SK-N-SH (cell line): ENCODE data around the gene ARID1B. TPM values are rescaled to one million over a fixed set of nuclear protein-coding genes. Genes with fewer than 3 reads are reported as not detected.
A peak's percentile ranks its signal among the peaks of the same experiment; 100 is the strongest.

ENCODE experiments used
- CTCF ChIA-PET: fragments of 300-600, 350-600 bp; formaldehyde crosslinking; extraction: SDS; loops from one replicate; lab custom pipeline; 2021; lab: Yijun Ruan, JAX
- POLR2A ChIA-PET: fragments of 350-600 bp; sonication (Branson Sonifier 250); formaldehyde crosslinking; extraction: SDS; loops from one replicate; lab custom pipeline; 2020; ENCODE audit warnings: antibody characterized with exemption, inconsistent platforms; lab: Yijun Ruan, JAX
- DNase-seq: peaks from one replicate; pipeline ENCODE4 v3.0.0; 2012
- H2AFZ ChIP-seq: fragments of 200-600 bp; sonication (generic); 2 replicates; pipeline ENCODE4 v1.8.1; 2016; ENCODE audit warnings: antibody characterized with exemption, mild to moderate bottlenecking, low read depth
- H3F3A ChIP-seq: fragments of 200-600 bp; sonication (generic); replicated peaks from 2 replicates; pipeline ENCODE3; 2016; ENCODE audit warnings: antibody characterized with exemption, mild to moderate bottlenecking; ENCODE audit not compliant: insufficient read depth
- H3K27ac ChIP-seq, 2 experiments: fragments of 200-500 bp in 1 of 2; fragments of 200-600 bp in 1 of 2; sonication (Bioruptor generic) in 1 of 2; sonication (generic), shearing (Covaris generic) in 1 of 2; 2 replicates each; pipeline versions ENCODE4 v1.5.1 to v1.6.1; 2014 to 2016; ENCODE audit warnings: low read depth in 2 of 2, inconsistent platforms in 1 of 2, low read length in 1 of 2, mild to moderate bottlenecking in 1 of 2, mixed read lengths in 1 of 2
- H3K27me3 ChIP-seq: fragments of 200-600 bp; sonication (generic), shearing (Covaris generic); 2 replicates; pipeline ENCODE4 v1.6.1; 2016; ENCODE audit warnings: mixed run types; ENCODE audit not compliant: insufficient read depth
- H3K36me3 ChIP-seq, 2 experiments: fragments of 200-500 bp in 1 of 2; fragments of 200-600 bp in 1 of 2; sonication (Bioruptor generic) in 1 of 2; sonication (generic) in 1 of 2; replicated peaks in 1 of 2; 2 replicates each; pipeline versions ENCODE3 to v1.5.1; 2014 to 2016; ENCODE audit warnings: low read length in 1 of 2, mild to moderate bottlenecking in 1 of 2; ENCODE audit not compliant: insufficient read depth in 2 of 2, control insufficient read depth in 1 of 2
- H3K4me1 ChIP-seq, 2 experiments: fragments of 200-500 bp in 1 of 2; fragments of 200-600 bp in 1 of 2; sonication (Bioruptor generic) in 1 of 2; sonication (generic), shearing (Covaris generic) in 1 of 2; 2 replicates each; pipeline versions ENCODE4 v1.5.1 to v1.6.1; 2014 to 2016; ENCODE audit warnings: low read depth in 1 of 2, low read length in 1 of 2, mixed run types in 1 of 2; ENCODE audit not compliant: insufficient read depth in 2 of 2, control insufficient read depth in 1 of 2
- H3K4me2 ChIP-seq: fragments of 200-600 bp; sonication (generic), shearing (Covaris generic); 2 replicates; pipeline ENCODE4 v1.6.1; 2017; ENCODE audit warnings: mixed run types
- H3K4me3 ChIP-seq, 2 experiments: fragments of 200-500 bp in 1 of 2; fragments of 200-600 bp in 1 of 2; sonication (Bioruptor generic) in 1 of 2; sonication (generic), shearing (Covaris generic) in 1 of 2; 2 replicates each; pipeline versions ENCODE4 v1.5.1 to v1.8.1; 2014 to 2016; ENCODE audit warnings: low read depth in 2 of 2, inconsistent platforms in 1 of 2, low read length in 1 of 2, mild to moderate bottlenecking in 1 of 2, mixed read lengths in 1 of 2, moderate library complexity in 1 of 2
- H3K79me2 ChIP-seq: fragments of 200-600 bp; sonication (generic); 2 replicates; pipeline ENCODE4 v1.8.1; 2017; ENCODE audit warnings: mild to moderate bottlenecking; ENCODE audit not compliant: insufficient read depth
- H3K9ac ChIP-seq: fragments of 200-600 bp; sonication (generic); 2 replicates; pipeline ENCODE4 v1.6.1; 2017; ENCODE audit warnings: mixed run types
- H3K9me2 ChIP-seq: fragments of 200-600 bp; sonication (generic); 2 replicates; pipeline ENCODE4 v1.6.1; 2017; ENCODE audit warnings: mixed run types
- H3K9me3 ChIP-seq: fragments of 200-600 bp; sonication (generic); 2 replicates; pipeline ENCODE4 v1.6.1; 2017; ENCODE audit warnings: mixed run types, mild to moderate bottlenecking, moderate library complexity
- H4K20me1 ChIP-seq: fragments of 200-600 bp; sonication (generic); 2 replicates; pipeline ENCODE4 v1.6.1; 2017; ENCODE audit warnings: mild to moderate bottlenecking, mixed run types; ENCODE audit not compliant: insufficient read depth
- EZH2phosphoT487 ChIP-seq: fragments of 200-600 bp; sonication (generic); IDR thresholded peaks from 2 replicates; pipeline ENCODE4 v1.6.1; 2017; ENCODE audit warnings: low read depth, mixed run types, mild to moderate bottlenecking, antibody characterized with exemption, moderate library complexity, borderline replicate concordance
- FOSL2 ChIP-seq: IDR thresholded peaks from 2 replicates; pipeline ENCODE4 v1.4.0; 2012; ENCODE audit warnings: low read depth, mild to moderate bottlenecking, moderate library complexity, borderline replicate concordance
- IRF3 ChIP-seq: fragments of 150-350 bp; IDR thresholded peaks from 2 replicates; pipeline ENCODE4 v1.6.1; 2016; ENCODE audit warnings: mild to moderate bottlenecking, low read depth, low read length
- JUND ChIP-seq: IDR thresholded peaks from 2 replicates; pipeline ENCODE4 v1.4.0; 2012
- MAX ChIP-seq: IDR thresholded peaks from 2 replicates; pipeline ENCODE4 v1.4.0; 2012; ENCODE audit warnings: low read depth
- NFIC ChIP-seq: IDR thresholded peaks from 2 replicates; pipeline ENCODE4 v1.4.0; 2012; ENCODE audit warnings: borderline replicate concordance
- NRF1 ChIP-seq: IDR thresholded peaks from 2 replicates; pipeline ENCODE4 v1.6.1; 2012; ENCODE audit warnings: low read depth, mild to moderate bottlenecking, low read length
- RAD21 ChIP-seq: IDR thresholded peaks from 2 replicates; pipeline ENCODE4 v1.6.1; 2012; ENCODE audit warnings: mild to moderate bottlenecking, low read length
- REST ChIP-seq: IDR thresholded peaks from 2 replicates; pipeline ENCODE4 v1.6.1; 2012; ENCODE audit warnings: mild to moderate bottlenecking, low read depth, low read length, moderate library complexity
- RFX5 ChIP-seq: IDR thresholded peaks from 2 replicates; pipeline ENCODE4 v1.6.1; 2012; ENCODE audit warnings: mild to moderate bottlenecking, improper control_type of control experiment, low read length
- SMC3 ChIP-seq: IDR thresholded peaks from 2 replicates; pipeline ENCODE4 v1.6.1; 2012; ENCODE audit warnings: low read depth, low read length, improper control_type of control experiment
- TAF1 ChIP-seq: IDR thresholded peaks from 2 replicates; pipeline ENCODE4 v1.6.1; 2012; ENCODE audit warnings: low read depth, mild to moderate bottlenecking, low read length, moderate library complexity, borderline replicate concordance
- TEAD4 ChIP-seq: IDR thresholded peaks from 2 replicates; pipeline ENCODE4 v1.4.0; 2012; ENCODE audit warnings: mild to moderate bottlenecking, borderline replicate concordance; ENCODE audit not compliant: insufficient read depth
- WGBS: methylation state at CpG from one replicate; pipeline ENCODE4 v1.1.6; 2017; ENCODE audit warnings: low lambda C conversion rate; 5-methylcytosine and 5-hydroxymethylcytosine counted together
- polyA plus RNA-seq, 3 experiments: library from polyadenylated mRNA; depleted of rRNA; stranded (reverse); fragments of >200 nt; gene quantifications; 2 replicates each; pipeline ENCODE4 v1.2.3, GENCODE V29; 2012

Gene ARID1B
- polyA plus RNA-seq, 1 of the 3 experiments (the other 2 are of a cell fraction), result 13.6 TPM

- H4K20me1 ChIP-seq, result peaks cover 8% of the 10 kb centered on the region; the same call in 1 of the 2 replicates
- no peak overlapping the region for H2AFZ ChIP-seq
- peaks cover 0 to 8% of the 10 kb centered on the region in 2 experiments for H3K36me3 ChIP-seq
- H3K9me2 ChIP-seq, result no peaks in the 10 kb centered on the region
- no peak overlapping the region for H3K4me2 ChIP-seq
- 96% methylated on average over 7 of the region's 7 CpGs for WGBS
- ChIA-PET POLR2A (no interaction called here), CTCF (interaction anchor here (0.7 kb wide), 1 partner anchor 94 kb away, joined by 3 read pairs; no protein-coding TSS in a partner anchor)
- peaks cover 0 to 19% of the 10 kb centered on the region in 2 experiments; a peak in 3 of 4 replicates for H3K4me1 ChIP-seq
- no peak for DNase-seq
- H3K27ac ChIP-seq, result no peak overlapping the region
- H3K9me3 ChIP-seq, result no peaks in the 10 kb centered on the region
- peaks cover 3% of the 10 kb centered on the region for H3F3A ChIP-seq
- TF ChIP-seq SMC3, result no peak
- TF ChIP-seq NFIC, result no peak
- no peak for TF ChIP-seq MAX
- TF ChIP-seq RFX5, result no peak
- no peak overlapping the region for H3K4me3 ChIP-seq
- peaks cover 77% of the 10 kb centered on the region for H3K79me2 ChIP-seq
- no peak overlapping the region for H3K9ac ChIP-seq
- no peaks in the 10 kb centered on the region for H3K27me3 ChIP-seq
Measured at GRCh38 chr6:157077251-157077650, 300.1 kb downstream of the ARID1B start.

- WGBS, result 89% methylated on average over 3 of the region's 3 CpGs
- ChIA-PET POLR2A (no interaction called here), CTCF (interaction anchor here (0.7 to 1.2 kb wide), 4 partner anchors 11 to 107 kb away, joined by 3 to 4 read pairs (median 3); no protein-coding TSS in a partner anchor)
- Histone ChIP-seq H3K4me1 (peaks cover 0 to 21% of the 10 kb centered on the region in 2 experiments; a peak in 2 of 4 replicates), H3F3A (peaks cover 3% of the 10 kb centered on the region), H3K9me2 (no peaks in the 10 kb centered on the region), H3K36me3 (peaks cover 0 to 8% of the 10 kb centered on the region in 2 experiments), H3K79me2 (peaks cover 70% of the 10 kb centered on the region), H3K27me3 (no peaks in the 10 kb centered on the region), H2AFZ (no peak overlapping the region), H3K4me3 (no peak overlapping the region), H4K20me1 (peaks cover 8% of the 10 kb centered on the region; the same call in 1 of the 2 replicates), H3K9me3 (no peaks in the 10 kb centered on the region), H3K4me2 (no peak overlapping the region), H3K9ac (no peak overlapping the region), H3K27ac (peak overlapping the region in 1 of 2 experiments; percentile 74; a peak in 2 of 4 replicates)
- no peak for DNase-seq
- TF ChIP-seq RFX5 (no peak), JUND (no peak), NRF1 (no peak), TEAD4 (no peak), IRF3 (no peak), FOSL2 (no peak), TAF1 (no peak), EZH2phosphoT487 (no peak), REST (no peak), RAD21 (no peak)
Measured at GRCh38 chr6:157078326-157078725, 301.1 kb downstream of the ARID1B start.
